ENCODE results near the gene RHBDD3.

DNA sequence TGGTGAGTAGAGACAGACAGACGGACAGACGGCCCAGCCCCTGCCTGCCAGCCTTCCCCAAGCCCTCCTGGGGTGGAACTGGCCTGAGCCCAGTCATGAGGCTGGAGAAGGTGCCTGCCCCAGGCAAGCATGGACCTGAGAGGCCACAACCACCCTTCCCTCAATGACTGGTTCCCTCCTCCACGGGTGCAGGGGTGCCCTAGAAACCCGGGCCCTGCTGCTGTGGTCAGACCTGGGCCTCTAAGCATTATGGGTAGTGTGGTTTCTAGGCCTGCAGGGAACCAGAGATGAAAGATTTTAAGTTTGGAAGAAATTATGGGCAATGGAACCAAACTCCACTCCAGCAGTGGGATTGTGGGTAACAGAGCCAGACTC is 13.5 kb downstream of the RHBDD3 start:
- no peak for TF ChIP-seq POLR2AphosphoS5 (IDR thresholded peaks at IDR 0.05; ENCODE audit: low read depth, low read length)
- no peak for TF ChIP-seq POLR2A (IDR thresholded peaks at IDR 0.05; ENCODE audit: low read depth, low read length)
- TF ChIP-seq TAF1 (IDR thresholded peaks at IDR 0.05; ENCODE audit: borderline replicate concordance, low read depth, low read length), result no peak
